ENCODE measurements around the gene FRS3.
"Not testable (repeated sequence)": the region's sequence is repeated elsewhere in the genome, so short reads cannot be mapped to it uniquely, and the experiment has no call there.

The FRS3 gene

DNA sequence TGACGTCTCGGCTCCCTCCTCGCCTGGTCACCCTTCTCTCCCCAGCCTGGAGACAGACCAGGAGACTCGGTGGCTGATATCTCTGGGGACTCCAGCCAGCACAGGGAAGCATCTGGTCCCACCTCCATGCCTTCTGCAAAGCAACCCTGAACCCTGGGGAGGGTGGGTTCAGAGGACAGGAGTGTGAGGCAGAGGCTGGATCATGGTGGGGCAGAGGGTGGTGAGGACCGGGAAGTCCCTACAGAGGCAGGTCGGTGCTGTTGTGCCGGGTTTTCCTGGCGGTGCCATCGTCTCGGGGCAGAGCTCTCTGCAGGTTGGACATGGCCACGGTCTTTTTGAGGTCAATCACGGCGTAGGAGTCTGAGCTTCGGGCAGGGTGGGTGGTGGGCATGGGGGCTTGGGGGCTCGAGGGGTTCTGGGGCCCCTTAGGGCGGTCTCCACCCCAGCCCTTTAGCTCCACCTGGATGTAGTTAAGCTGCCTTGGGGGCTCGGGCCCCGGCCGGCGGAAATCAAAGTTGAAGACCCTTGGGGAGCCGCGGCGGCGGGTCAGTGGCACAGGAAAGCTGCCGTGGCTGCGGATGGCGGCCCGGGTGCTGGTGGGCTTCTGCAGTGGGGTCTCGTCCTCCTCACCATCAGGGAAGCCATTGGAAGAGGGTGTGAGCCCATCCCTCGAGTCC, 9.2 kb downstream of the FRS3 start:
- no peak for DNase-seq (ENCODE audit: low read depth)
- TF ChIP-seq, protein P1, sequence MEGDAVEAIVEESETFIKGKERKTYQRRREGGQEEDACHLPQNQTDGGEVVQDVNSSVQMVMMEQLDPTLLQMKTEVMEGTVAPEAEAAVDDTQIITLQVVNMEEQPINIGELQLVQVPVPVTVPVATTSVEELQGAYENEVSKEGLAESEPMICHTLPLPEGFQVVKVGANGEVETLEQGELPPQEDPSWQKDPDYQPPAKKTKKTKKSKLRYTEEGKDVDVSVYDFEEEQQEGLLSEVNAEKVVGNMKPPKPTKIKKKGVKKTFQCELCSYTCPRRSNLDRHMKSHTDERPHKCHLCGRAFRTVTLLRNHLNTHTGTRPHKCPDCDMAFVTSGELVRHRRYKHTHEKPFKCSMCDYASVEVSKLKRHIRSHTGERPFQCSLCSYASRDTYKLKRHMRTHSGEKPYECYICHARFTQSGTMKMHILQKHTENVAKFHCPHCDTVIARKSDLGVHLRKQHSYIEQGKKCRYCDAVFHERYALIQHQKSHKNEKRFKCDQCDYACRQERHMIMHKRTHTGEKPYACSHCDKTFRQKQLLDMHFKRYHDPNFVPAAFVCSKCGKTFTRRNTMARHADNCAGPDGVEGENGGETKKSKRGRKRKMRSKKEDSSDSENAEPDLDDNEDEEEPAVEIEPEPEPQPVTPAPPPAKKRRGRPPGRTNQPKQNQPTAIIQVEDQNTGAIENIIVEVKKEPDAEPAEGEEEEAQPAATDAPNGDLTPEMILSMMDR (IDR thresholded peaks at IDR 0.05; ENCODE audit: control insufficient read depth, insufficient read depth, low read depth, low read length, missing control alignments): no peak

DNA sequence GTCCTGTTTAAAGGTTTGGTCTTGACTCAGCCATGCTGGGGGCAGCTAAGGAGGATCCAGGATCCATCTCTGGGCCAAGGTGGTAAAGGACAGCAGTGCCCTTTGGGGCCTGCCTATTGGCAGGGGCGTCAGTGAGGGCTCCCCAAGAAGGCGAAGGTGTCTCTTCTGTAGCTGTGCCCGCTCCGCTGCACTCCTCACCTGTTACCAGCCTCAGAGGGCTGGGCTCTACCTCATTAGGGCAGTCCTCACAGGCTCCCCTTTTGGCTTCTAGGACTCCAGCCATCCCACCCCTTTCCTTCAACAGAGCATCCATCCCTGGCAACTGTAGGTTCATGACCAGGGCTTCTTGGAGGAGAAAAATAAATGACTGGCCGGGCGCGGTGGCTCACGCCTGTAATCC, 10.3 kb downstream of the FRS3 start:
- DNase-seq (ENCODE audit: low read depth): no peak
- TF ChIP-seq, protein P1 (IDR thresholded peaks at IDR 0.05; ENCODE audit: control insufficient read depth, insufficient read depth, low read depth, low read length, missing control alignments): no peak

More for the DNA sequence above, 9.2 kb downstream of the FRS3 start:
- no peak overlapping the region for H3K4me3 ChIP-seq (ENCODE audit: control insufficient read depth, low read depth, low read length)

GRCh38 chr6:41768545-41769308, 11.0 kb downstream of the FRS3 start:
- no peak overlapping the region for H3K4me3 ChIP-seq (ENCODE audit: control insufficient read depth, low read depth, low read length)
- DNase-seq (ENCODE audit: low read depth): no peak
- TF ChIP-seq, protein P1 (IDR thresholded peaks at IDR 0.05; ENCODE audit: control insufficient read depth, insufficient read depth, low read depth, low read length, missing control alignments): no peak

More for the DNA sequence above, 10.3 kb downstream of the FRS3 start:
- H3K4me3 ChIP-seq (ENCODE audit: control insufficient read depth, low read depth, low read length): no peak overlapping the region

DNA sequence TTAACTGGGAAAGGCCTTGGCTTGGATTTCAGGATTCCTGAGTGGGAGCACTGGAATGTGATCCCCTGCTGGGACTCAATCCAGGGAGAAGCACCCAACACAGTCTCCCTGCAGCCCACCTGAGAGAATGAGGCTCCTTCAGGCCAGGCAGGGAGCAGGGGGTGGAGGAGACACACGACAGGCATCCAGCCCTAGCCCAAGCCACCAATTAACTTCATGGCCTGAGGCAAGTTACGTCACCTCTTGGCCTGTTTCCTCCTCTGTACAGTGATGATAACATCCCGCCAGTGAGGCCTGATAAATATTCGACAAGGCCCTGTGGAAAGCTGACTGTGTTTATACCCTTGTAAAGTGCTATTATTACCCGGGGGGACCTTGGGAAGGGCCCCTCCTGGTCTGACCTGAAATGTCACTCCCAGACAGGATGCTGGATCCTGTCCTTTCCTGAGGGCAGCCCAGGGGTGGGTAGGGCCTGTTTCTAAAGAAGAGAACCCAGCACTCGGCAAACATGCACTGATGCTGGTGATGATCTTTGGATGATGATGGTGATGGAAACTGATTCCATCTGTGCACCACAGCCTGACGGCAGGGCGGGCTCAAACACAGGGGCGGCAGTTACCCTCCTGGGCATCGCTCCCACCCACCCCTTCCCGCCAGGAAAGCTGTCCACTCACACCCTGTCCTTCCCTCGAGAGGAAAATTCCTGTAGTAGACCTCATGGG, 12.4 kb downstream of the FRS3 start:
- DNase-seq (ENCODE audit: low read depth): peak; percentile 75
- TF ChIP-seq, protein P1 (IDR thresholded peaks at IDR 0.05; ENCODE audit: control insufficient read depth, insufficient read depth, low read depth, low read length, missing control alignments): no peak
- H3K4me3 ChIP-seq (ENCODE audit: control insufficient read depth, low read depth, low read length): no peak overlapping the region

- DNase-seq (ENCODE audit: low read depth); H3K4me3 ChIP-seq (ENCODE audit: control insufficient read depth, low read depth, low read length): not testable (repeated sequence)
Measured at GRCh38 chr6:41766043-41766664, 13.5 kb downstream of the FRS3 start.

- TF ChIP-seq, protein P1 (IDR thresholded peaks at IDR 0.05; ENCODE audit: control insufficient read depth, insufficient read depth, low read depth, low read length, missing control alignments): no peak
- H3K4me3 ChIP-seq (ENCODE audit: control insufficient read depth, low read depth, low read length): no peak overlapping the region
- no peak for DNase-seq (ENCODE audit: low read depth)
Measured at GRCh38 chr6:41763470-41763869, 16.2 kb downstream of the FRS3 start.

All from AG09309 (cell line).